ENCODE measurements around the gene SOX15. TPM values are rescaled to one million over a fixed set of nuclear protein-coding genes. Genes with fewer than 3 reads are reported as not detected.

The SOX15 gene
- total RNA-seq, 1 experiment from 2014 or later: 0.57 TPM

GRCh38 chr17:7577327-7578199, 12.3 kb downstream of the SOX15 start:
- DNase-seq (ENCODE audit: low read depth): no peak

- no peak for DNase-seq (ENCODE audit: low read depth)
These were observed 13.4 kb downstream of the SOX15 start for GRCh38 chr17:7576432-7576937.

- DNase-seq (ENCODE audit: low read depth): no peak
These were observed 13.9 kb downstream of the SOX15 start for GRCh38 chr17:7575959-7576358.

- DNase-seq (ENCODE audit: low read depth): no peak
These were observed 14.4 kb downstream of the SOX15 start for GRCh38 chr17:7575481-7575883.

- no peak for DNase-seq (ENCODE audit: low read depth)
These were observed 15.5 kb downstream of the SOX15 start for GRCh38 chr17:7574176-7574953.

- peak; percentile 94 for DNase-seq (ENCODE audit: low read depth)
These were observed 16.4 kb downstream of the SOX15 start for GRCh38 chr17:7573324-7574080.

GRCh38 chr17:7572588-7573323, 17.1 kb downstream of the SOX15 start:
- DNase-seq (ENCODE audit: low read depth): peak; percentile 100

- DNase-seq (ENCODE audit: low read depth): no peak
These were observed 17.6 kb downstream of the SOX15 start for GRCh38 chr17:7572338-7572587.

GRCh38 chr17:7570351-7570750, 19.5 kb downstream of the SOX15 start:
- DNase-seq (ENCODE audit: low read depth): no peak

GRCh38 chr17:7569571-7569970, 20.3 kb downstream of the SOX15 start:
- no peak for DNase-seq (ENCODE audit: low read depth)

GRCh38 chr17:7563115-7563869, 26.6 kb downstream of the SOX15 start:
- DNase-seq (ENCODE audit: low read depth): no peak

- no peak for DNase-seq (ENCODE audit: low read depth)
These were observed 27.7 kb downstream of the SOX15 start for GRCh38 chr17:7562208-7562605.

GRCh38 chr17:7561589-7562207, 28.2 kb downstream of the SOX15 start, which contains the start of gene SENP3:
TSS of gene SENP3 (plus strand) at chr17:7561919. CDS start at chr17:7563077, 1,158 bp downstream.
- DNase-seq (ENCODE audit: low read depth): peak; percentile 95

- peak; percentile 93 for DNase-seq (ENCODE audit: low read depth)
These were observed 28.8 kb downstream of the SOX15 start for GRCh38 chr17:7561028-7561575.

- DNase-seq (ENCODE audit: low read depth): peak; percentile 67
These were observed 29.5 kb downstream of the SOX15 start for GRCh38 chr17:7560172-7561027.

- no peak for DNase-seq (ENCODE audit: low read depth)
These were observed 30.3 kb downstream of the SOX15 start for GRCh38 chr17:7559320-7560171.

GRCh38 chr17:7558544-7559319, 31.2 kb downstream of the SOX15 start, which contains the start of gene TNFSF13:
TSS of gene TNFSF13 (plus strand) at chr17:7558750. CDS start at chr17:7559040, 290 bp downstream.
- no peak for DNase-seq (ENCODE audit: low read depth)

Measured in Daoy (cell line).